Mucosa of descending colon (tissue), 3 donors: ENCODE data around the gene OSGIN1. TPM values are rescaled to one million over a fixed set of nuclear protein-coding genes. Genes with fewer than 3 reads are reported as not detected.

ENCODE experiments used
- ATAC-seq: fragments of 200-7000 bp; cut with Tn5 transposase; one replicate; pipeline ENCODE4 v1.9.1; 2020; ENCODE audit warnings: mild to moderate bottlenecking, moderate library complexity
- DNase-seq, 3 donors: peaks; one replicate each; pipeline ENCODE4 v3.0.0-alpha.2; 2020
- H3K36me3 ChIP-seq: fragments of 200-600 bp; one replicate; pipeline ENCODE4 v1.8.0; 2021; ENCODE audit warnings: low read depth, mild to moderate bottlenecking
- H3K4me1 ChIP-seq: fragments of 200-600 bp; one replicate; pipeline ENCODE4 v1.8.0; 2021; ENCODE audit warnings: low read depth, mild to moderate bottlenecking
- H3K4me3 ChIP-seq: fragments of 200-600 bp; one replicate; pipeline ENCODE4 v1.8.0; 2021; ENCODE audit warnings: mild to moderate bottlenecking
- H3K9me3 ChIP-seq: fragments of 200-600 bp; one replicate; pipeline ENCODE4 v1.8.0; 2021; ENCODE audit warnings: mild to moderate bottlenecking
- CTCF ChIP-seq: fragments of 200-600 bp; IDR thresholded peaks from one replicate; pipeline ENCODE4 v1.8.0; 2022; ENCODE audit warnings: antibody characterized with exemption, mild to moderate bottlenecking
- intact Hi-C, 2 donors: fragments of 100-400 bp; cut with DNase I in 1 of 2; cut with micrococcal nuclease in 1 of 2; formaldehyde crosslinking; loops; one replicate each; pipeline versions ENCODE4 v1.11.0 to v1.11.1; 2022; cut with DNase I, micrococcal nuclease
- total RNA-seq, 3 donors: library from RNA; stranded (reverse); fragmentation: NEBNext Ultra II Directional in 2 of 3; extraction: Animal tissue kit (Norgen Biotek cat#: 25700) in 2 of 3; gene quantifications; one replicate each; pipeline versions ENCODE4 v1.2.1 to v1.2.4, GENCODE V29; 2021 to 2023
- donor health status: DM: no; HTN: no; CAD: no; lungs with moderate emphysema.
- donor health status: DM: no; HTN: no; CAD: no.
- donor health status: DM: no; HTN: yes; CAD: no.

The OSGIN1 gene
- total RNA-seq, 3 donors from 2014 or later: 11.6 to 15.9 (median 12.2) TPM

DNA sequence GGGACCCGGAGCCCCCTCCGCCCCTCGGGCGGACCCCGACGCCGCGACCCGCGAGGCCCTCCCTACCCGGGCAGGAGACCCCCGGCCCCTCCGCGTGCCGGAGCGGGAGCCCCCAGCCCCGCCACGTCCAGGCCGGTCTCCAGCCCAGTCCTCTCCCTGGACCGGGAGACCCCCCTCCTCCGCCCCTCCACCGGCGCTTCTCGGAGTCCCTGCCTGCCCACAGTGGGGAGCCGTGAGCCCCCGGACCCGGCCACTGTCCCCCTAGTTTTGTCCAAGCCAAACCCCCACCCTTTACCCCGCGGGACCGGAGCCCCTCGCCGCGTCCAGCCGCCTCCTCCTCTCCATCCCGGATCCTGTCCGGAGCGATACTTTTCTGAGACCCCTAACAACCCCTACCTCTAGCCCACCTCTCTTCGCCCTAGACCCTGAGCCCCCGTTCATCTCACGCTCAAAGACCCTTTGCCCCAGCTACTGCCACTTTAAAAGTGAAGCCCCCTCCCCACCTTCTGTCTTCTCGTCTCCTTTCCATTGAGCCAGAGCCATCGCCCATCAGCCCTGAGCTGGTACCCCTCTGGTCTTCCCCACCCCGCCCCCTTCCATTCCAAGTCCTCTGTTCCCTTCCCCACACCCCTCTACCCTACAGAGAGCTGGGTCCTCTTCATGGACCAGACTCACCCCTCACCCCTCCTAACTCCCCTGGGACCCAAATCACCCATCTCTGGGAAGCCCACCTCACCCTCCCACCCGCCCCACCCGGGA lies 16.0 kb downstream of the OSGIN1 start:
- no peak overlapping the region for H3K4me3 ChIP-seq
- no peaks in the 10 kb centered on the region for H3K9me3 ChIP-seq
- intact Hi-C loops: loop anchor here (5.0 to 10.0 kb wide), 3 partner anchors 93 to 516 kb away; no protein-coding TSS in a partner anchor
- H3K4me1 ChIP-seq: no peaks in the 10 kb centered on the region
- no peak for DNase-seq
- no peak for TF ChIP-seq CTCF
- no peak for ATAC-seq
- no peaks in the 10 kb centered on the region for H3K36me3 ChIP-seq

DNA sequence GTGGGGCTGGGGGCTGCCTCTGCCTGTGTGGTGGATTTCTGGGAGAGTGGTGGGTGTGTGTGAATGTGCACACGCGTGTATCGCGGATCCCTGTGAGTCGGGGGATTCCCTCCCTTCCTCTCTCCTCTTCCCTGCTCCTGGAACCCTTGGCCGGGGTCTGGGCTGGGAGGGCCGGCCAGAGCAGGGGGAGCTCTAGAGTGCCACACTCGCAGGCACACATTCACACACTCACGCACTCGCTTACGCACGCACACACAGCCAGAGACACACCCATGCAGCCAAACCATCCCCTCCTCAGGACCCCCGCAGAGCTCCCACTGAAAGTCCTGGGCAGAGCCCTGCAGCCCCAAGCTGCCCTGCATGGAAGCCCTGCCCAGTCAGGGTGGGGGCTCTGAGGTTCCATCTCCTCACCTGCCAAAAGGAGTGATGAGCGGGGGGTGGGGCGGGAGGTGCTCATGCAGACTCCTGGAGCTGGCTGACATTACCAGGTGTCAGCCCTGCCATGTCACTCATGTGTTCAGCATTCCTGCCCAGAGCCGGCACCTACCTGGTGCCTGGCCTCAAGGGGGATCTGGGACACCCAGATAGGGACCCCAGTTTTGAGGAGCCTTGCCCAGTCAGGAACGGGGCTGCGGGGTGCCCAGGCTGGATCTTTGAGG lies 16.9 kb downstream of the OSGIN1 start:
- Histone ChIP-seq H3K4me3 (no peak overlapping the region), H3K9me3 (no peaks in the 10 kb centered on the region), H3K4me1 (no peaks in the 10 kb centered on the region), H3K36me3 (no peaks in the 10 kb centered on the region)
- ATAC-seq (no peak), DNase-seq (no peak)
- TF ChIP-seq CTCF: no peak
- intact Hi-C loops: loop anchor here (5.0 to 10.0 kb wide), 3 partner anchors 92 to 515 kb away; no protein-coding TSS in a partner anchor

DNA sequence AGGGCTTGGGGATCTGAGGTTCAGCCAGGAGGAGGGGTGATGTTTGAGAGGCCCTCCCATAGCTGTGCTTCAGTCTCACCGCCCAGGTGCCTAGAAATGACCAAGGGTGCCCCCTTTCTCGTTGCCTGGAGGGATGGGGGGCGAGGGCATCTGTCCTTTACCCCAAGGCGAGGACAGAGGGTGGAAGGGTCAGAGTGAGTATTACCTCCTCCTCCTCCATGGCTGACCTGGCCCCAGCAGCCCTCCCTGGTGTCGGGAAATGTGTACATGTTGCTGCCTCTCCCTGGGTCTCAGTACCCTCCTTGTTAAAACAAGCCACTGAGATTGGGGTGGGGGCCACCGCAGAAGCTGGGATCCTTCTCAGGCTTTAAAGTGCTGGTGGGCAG lies 17.4 kb downstream of the OSGIN1 start:
- intact Hi-C loops: no loop called here
- no peak for TF ChIP-seq CTCF

GRCh38 chr16:83971165-83972130 lies 18.4 kb downstream of the OSGIN1 start:
- ATAC-seq (no peak), DNase-seq (no peak)
- H3K4me3 ChIP-seq: no peak overlapping the region
- no peaks in the 10 kb centered on the region for H3K9me3 ChIP-seq
- intact Hi-C loops: no loop called here
- no peaks in the 10 kb centered on the region for H3K4me1 ChIP-seq
- no peaks in the 10 kb centered on the region for H3K36me3 ChIP-seq
- no peak for TF ChIP-seq CTCF

More for the DNA sequence above, 17.4 kb downstream of the OSGIN1 start:
- H3K36me3 ChIP-seq: no peaks in the 10 kb centered on the region
- no peak for DNase-seq
- no peaks in the 10 kb centered on the region for H3K4me1 ChIP-seq
- no peak for ATAC-seq
- H3K9me3 ChIP-seq: no peaks in the 10 kb centered on the region
- H3K4me3 ChIP-seq: no peak overlapping the region

DNA sequence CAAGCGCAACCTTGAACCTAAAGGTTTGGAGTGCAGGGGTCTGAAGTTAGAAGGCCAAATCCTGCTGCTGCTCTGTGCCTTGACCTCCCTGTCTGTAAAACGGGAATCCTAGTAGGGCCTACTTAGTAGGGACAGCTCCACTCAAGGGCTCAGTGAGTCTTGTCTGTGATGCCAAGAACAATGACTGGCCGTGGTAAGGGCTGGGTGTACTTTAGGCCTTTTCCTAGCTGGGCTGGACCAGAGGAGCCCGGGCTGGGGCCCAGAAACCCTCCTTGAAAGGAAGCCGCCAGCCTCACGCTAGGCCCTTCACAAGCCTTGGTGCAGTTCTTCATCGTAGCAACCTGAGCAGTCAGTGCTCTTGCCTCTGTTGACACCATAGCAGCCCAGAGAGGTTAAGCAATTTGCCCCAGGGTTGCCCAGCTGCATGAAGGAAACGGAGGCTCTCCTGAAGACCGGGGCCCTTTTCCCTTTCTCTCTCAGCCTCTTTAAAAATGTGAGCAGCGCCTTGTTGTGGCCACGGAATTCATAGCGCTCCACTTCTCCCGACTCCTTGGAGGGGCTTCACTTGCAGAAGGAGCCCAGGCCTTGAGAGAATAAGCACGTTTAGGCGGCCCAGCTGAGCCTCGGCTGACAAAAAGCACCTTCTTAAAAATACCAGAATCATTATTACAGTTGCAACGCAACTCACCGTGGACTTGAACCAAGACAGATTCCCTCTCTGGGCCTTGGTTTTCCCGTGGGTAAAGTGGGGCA lies 19.4 kb downstream of the OSGIN1 start:
- intact Hi-C loops: no loop called here
- DNase-seq (no peak), ATAC-seq (no peak)
- Histone ChIP-seq H3K9me3 (no peaks in the 10 kb centered on the region), H3K4me3 (no peak overlapping the region), H3K36me3 (no peaks in the 10 kb centered on the region), H3K4me1 (no peaks in the 10 kb centered on the region)
- no peak for TF ChIP-seq CTCF
